HG02798 (cell line): ENCODE measurements around the gene CYP1B1.
"Not testable (repeated sequence)": the region's sequence is repeated elsewhere in the genome, so short reads cannot be mapped to it uniquely, and the experiment has no call there.

ENCODE experiments used
- ATAC-seq: cut with Tn5 transposase; IDR thresholded peaks from one replicate; pipeline ENCODE4 v1.9.1; 2021; ENCODE audit warnings: mild to moderate bottlenecking; ENCODE audit not compliant: unreplicated experiment, poor library complexity

Gene CYP1B1

GRCh38 chr2:38075507-38076151, at the start of gene CYP1B1:
TSS of gene CYP1B1 (minus strand) at chr2:38076151. CDS start at chr2:38075388, 763 bp downstream.
- no peak for ATAC-seq

DNA sequence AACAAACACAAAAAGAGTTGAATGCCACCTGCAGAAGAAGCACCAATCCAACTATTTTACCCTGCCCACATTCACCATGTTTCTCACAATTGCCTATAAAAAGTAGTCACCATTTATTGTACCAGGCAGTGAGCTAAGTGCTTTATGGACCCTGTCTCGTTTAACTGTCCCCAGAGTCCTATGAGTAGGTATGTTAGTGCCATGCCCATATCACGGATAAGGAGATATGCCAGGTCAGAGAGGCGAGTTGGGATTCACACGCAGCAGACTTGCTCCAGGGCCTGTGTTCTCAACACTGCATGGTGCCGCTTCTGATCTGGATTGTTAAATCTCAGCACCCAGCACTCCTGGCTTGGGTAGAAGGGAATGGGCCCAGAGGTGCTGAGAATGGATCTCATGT, 49.1 kb upstream of the CYP1B1 start:
- no peak for ATAC-seq

DNA sequence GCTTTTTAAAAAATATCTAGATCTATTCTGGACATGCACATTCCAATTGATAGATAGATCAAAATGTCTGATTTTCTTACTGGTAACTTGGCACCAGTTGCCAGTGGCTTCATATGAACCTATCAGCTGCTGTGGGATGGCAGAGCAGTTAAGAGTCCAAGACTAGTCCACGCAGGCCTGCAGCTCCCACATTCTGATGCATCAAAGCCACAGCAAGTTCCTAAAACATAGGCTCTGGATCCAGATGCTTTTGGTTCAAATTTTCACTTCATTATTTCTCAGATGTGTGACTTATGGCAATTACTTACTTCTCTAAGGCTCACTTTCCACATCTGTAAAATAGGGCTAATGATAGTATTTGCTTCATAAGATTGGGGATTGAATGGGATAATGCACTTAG, 48.0 kb upstream of the CYP1B1 start:
- no peak for ATAC-seq

DNA sequence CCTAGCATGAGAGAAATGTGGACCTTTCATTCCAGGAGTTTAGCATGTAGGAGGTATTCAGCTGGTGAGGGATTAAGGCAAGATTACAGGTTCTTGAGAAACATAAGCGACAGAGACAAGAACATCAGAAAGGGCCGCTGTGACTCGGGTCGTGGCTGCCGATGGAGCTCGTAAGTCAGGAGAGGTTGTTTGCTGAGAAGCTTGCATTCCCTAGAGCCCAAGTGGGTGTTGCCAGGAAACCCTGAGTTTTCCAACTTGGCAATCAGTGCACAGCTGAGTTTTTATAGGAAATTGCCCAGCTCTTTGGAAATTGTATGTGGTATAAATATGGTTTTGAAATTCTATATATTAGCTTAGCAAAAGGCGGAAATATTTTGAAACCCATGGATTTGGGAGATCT, 46.4 kb upstream of the CYP1B1 start:
- no peak for ATAC-seq

GRCh38 chr2:38121481-38121880, 45.5 kb upstream of the CYP1B1 start:
- ATAC-seq, result no peak

DNA sequence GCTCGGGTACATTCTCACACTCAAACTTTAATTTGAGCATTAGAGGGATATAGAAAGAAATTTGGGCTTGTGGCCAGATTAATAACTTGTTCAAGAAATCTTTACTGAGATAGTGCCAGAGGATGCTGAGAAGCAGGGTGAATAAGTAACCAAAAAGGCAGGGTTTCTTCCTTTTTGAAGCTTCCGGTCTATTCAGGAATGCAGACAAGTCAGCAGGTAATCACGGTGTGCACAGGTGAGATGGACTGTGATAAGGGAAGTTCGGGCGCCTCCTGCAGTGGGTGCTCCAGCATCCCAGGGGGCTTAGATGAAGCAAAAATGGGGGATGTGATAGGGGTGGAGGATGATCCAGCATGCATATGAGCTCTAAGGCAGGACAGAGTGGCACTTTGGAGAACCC, 44.9 kb upstream of the CYP1B1 start:
- no peak for ATAC-seq

GRCh38 chr2:38120264-38120592, 44.3 kb upstream of the CYP1B1 start:
- no peak for ATAC-seq

DNA sequence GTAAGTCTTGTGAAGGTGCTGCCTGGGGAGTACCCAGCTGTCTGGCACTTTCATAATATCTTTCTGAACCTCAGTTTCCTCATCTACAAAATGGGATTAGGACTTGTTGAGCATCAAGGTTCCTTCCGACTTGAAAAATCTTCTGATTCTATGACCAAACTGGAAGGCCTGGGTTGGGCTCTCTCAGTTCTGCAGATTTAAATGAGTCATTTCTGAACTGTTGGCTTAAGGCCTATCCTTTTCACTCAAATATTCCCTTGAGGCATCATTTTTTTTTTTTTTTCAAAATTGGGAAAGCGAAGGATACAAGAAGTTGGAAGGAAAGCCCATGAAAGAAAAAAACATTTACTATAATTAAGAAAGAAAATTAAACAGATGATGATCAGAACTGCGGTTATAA, 40.8 kb upstream of the CYP1B1 start:
- no peak for ATAC-seq

DNA sequence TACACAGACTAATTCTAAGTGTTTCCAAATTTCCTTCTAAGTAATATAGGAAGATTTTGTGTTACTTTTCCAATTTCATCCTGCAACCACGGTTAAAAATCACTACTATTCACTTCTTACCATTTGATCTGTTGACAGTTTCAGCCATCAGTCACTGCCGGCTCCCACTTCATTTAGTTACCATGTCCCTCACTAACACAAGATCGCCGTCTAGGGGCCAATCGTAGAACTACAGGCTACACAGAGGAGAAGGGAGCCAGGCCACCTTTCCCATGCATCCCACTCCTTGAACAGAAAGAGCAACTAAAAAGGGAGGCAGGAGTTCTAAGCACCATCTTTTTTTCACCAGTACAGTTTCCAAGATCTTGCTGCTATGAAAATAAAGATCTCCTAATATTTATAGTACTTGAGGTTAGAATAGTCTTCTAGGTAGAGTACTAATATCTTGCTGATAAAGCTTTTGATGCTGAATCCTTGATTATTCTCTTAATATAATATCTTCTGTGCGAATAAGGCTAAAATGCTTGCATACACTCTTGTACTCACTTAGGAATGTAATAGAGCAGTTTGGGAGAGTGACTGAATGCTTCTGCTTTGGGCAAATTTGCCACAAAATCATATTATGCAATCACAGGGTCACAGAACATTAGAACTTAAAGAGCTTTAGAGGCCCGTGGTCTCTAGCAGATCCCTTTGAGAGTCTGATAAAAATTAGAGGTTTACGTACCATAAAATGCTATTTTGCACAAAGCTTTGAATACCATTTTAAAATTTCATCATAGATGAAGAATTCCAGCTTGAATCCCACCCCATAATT, 39.5 kb upstream of the CYP1B1 start:
- peak; percentile 74 for ATAC-seq

DNA sequence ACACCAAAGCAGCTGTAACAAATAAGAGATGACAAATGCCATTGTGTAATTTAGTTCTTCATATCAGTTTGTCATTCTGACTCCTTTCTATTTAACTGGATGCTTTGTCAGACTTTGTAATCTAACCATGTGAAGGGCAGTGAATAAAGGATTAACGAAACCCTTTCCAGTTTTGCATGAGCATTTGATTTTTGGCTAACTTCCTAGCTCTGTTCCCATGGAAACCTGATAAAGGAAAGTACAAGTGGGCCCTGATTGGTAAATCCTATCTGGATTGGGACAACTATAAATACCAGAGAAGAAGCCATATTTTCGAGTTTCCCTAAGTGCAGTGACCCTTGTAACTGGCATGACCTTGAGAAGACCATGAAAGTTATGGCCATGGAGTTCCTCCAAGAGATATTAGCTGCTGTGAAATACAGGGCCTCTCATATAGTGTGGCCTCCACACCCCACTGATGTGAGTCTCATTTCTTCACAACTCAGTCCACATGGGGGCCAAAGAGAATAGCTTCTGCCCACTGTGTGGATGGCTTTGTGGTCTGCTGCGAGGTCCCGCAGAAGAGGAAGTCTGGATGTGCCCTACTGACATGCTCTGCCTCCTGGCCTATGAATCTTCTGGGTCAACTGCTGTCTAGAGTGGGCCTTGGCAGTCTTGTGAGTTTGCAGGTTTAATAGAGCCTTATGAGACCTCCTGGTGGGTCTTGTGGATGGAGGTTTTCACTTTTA, 38.2 kb upstream of the CYP1B1 start:
- no peak for ATAC-seq

GRCh38 chr2:38113051-38113450, 37.1 kb upstream of the CYP1B1 start:
- no peak for ATAC-seq

DNA sequence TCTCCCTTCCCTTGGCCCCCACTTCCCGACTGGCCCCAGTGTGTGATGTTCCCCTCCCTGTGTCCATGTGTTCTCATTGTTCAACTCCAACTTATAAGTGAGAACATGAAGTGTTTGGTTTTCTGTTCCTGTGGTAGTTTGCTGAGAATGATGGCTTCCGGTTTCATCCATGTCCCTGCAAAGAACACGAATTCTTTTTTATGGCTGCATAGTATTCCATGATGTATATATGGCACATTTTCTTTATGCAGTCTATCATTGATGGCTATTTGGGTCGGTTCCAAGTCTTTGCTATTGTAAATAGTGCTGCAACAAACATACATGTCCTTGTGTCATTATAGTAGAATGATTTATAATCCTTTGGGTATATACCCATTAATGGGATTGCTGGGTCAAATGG, 35.4 kb upstream of the CYP1B1 start:
- ATAC-seq, result not testable (repeated sequence)

GRCh38 chr2:38109732-38110181, 33.8 kb upstream of the CYP1B1 start:
- ATAC-seq, result peak; percentile 47

DNA sequence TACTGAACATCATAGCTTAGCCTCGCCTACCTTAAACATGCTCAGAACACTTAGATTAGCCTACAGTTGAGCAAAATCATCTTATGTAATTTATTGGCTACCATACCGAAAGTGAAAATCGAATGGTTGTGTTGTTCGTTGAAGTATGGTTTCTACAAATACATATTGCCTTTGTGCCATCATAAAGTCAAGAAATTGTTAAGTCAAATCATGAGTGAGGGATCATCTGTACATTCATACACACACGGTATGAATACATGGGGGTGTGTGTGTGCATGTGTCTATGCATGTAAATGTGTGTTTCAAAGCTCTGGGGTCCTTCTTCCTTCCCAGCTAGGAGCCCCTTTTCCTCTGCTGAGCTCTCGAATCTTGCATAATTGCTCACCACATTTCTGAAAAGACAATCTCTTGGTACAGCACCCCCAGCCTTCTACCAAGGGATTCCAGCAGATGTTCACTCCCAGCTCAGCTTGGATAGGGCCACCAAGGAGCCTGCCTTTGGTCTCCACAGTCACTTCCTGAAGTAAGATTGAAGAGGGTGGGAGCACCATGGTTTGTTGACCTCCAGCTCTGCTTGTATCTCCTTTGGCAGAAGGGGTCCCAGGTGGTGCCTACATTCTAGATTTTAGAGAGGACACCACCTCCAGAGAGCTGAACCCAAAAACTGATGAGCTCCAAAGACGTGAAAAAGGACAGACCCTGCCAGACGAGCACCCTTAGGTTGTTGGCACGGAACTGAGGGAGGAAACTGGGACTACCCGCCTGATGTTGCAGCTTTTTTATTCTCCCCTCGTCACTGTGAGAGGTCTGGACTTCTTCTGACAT, 33.2 kb upstream of the CYP1B1 start:
- peak; percentile 12 for ATAC-seq

GRCh38 chr2:38107738-38108410, 31.9 kb upstream of the CYP1B1 start:
- no peak for ATAC-seq

- ATAC-seq, result no peak
These were observed 30.6 kb upstream of the CYP1B1 start for GRCh38 chr2:38106405-38107094.

DNA sequence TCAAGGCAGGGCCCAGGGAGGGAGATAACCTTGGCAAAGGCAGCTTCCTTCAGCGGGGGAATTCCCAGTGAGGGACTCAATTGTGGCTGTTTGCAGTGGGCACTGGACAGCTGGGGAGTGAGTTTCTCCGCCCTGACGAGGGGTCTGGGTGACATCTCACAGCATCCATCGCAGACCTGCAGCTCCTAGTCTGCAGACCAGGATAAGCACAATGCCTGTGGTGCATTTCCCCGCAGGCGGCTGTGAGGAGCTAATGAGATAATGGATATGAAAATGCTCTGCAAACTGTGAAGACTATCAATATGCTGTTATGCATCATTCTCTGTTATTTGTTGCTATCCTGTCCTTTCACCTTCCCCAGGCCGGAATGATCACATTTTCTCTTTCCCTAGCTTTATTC, 30.0 kb upstream of the CYP1B1 start:
- ATAC-seq, result no peak

- ATAC-seq, result no peak
These were observed 28.6 kb upstream of the CYP1B1 start for GRCh38 chr2:38104598-38104997.

GRCh38 chr2:38100328-38100727, 24.4 kb upstream of the CYP1B1 start:
- ATAC-seq, result no peak
